OCI-LY1 (cell line): ENCODE data around the gene LITAFD.

ENCODE experiments used
- H2AFZ ChIP-seq: fragments of 200-600 bp; sonication (generic), shearing (Covaris generic); 2 replicates; pipeline ENCODE4 v1.6.0; 2014; ENCODE audit warnings: antibody characterized with exemption, mild to moderate bottlenecking, low read length
- H3F3A ChIP-seq: fragments of 200-600 bp; sonication (generic), shearing (Covaris generic); 2 replicates; pipeline ENCODE4 v1.6.0; 2014; ENCODE audit warnings: mild to moderate bottlenecking, antibody characterized with exemption, low read length, moderate library complexity; ENCODE audit not compliant: insufficient read depth
- H3K27ac ChIP-seq: fragments of 200-600 bp; sonication (generic); 2 replicates; pipeline ENCODE4 v1.5.1; 2014; ENCODE audit warnings: low read length, mixed run types, mild to moderate bottlenecking, low read depth; ENCODE audit not compliant: poor library complexity, severe bottlenecking
- H3K27me3 ChIP-seq: fragments of 200-600 bp; sonication (generic); 2 replicates; pipeline ENCODE4 v1.6.0; 2014; ENCODE audit warnings: antibody characterized with exemption, mild to moderate bottlenecking, low read length, moderate library complexity; ENCODE audit not compliant: insufficient read depth
- H3K36me3 ChIP-seq: fragments of 200-600 bp; sonication (generic); 2 replicates; pipeline ENCODE4 v1.6.1; 2014; ENCODE audit warnings: mild to moderate bottlenecking, antibody characterized with exemption, low read length, moderate library complexity, mixed read lengths; ENCODE audit not compliant: insufficient read depth
- H3K4me1 ChIP-seq: fragments of 200-600 bp; sonication (generic); 2 replicates; pipeline ENCODE4 v1.5.1; 2014; ENCODE audit warnings: mild to moderate bottlenecking, low read length, moderate library complexity; ENCODE audit not compliant: insufficient read depth, severe bottlenecking
- H3K4me2 ChIP-seq: fragments of 200-600 bp; sonication (generic), shearing (Covaris generic); 2 replicates; pipeline ENCODE4 v1.6.1; 2014; ENCODE audit warnings: low read length
- H3K4me3 ChIP-seq: fragments of 200-600 bp; sonication (generic); 2 replicates; pipeline ENCODE4 v1.5.1; 2014; ENCODE audit warnings: low read length, low read depth, mild to moderate bottlenecking, mixed read lengths; ENCODE audit not compliant: poor library complexity, severe bottlenecking
- H3K79me2 ChIP-seq: fragments of 200-600 bp; shearing (Covaris generic); 2 replicates; pipeline ENCODE4 v1.6.1; 2016; ENCODE audit warnings: mixed run types, low read length, mixed read lengths; ENCODE audit not compliant: insufficient read depth
- H3K9ac ChIP-seq: fragments of 200-600 bp; sonication (generic), shearing (Covaris generic); 2 replicates; pipeline ENCODE4 v1.6.1; 2014; ENCODE audit warnings: mild to moderate bottlenecking, low read length, mixed read lengths
- H3K9me2 ChIP-seq: fragments of 200-600 bp; sonication (generic), shearing (Covaris generic); 2 replicates; pipeline ENCODE4 v1.6.1; 2014; ENCODE audit warnings: low read depth, mild to moderate bottlenecking, low read length, mixed read lengths
- H3K9me3 ChIP-seq: fragments of 200-600 bp; shearing (Covaris generic); 2 replicates; pipeline ENCODE4 v1.6.1; 2014; ENCODE audit warnings: low read length, mixed read lengths
- H4K20me1 ChIP-seq: fragments of 200-600 bp; sonication (generic), shearing (Covaris generic); 2 replicates; pipeline ENCODE4 v1.6.0; 2016; ENCODE audit warnings: mild to moderate bottlenecking, low read length; ENCODE audit not compliant: insufficient read depth
- CTCF ChIP-seq: fragments of 200-600 bp; sonication (generic), shearing (Covaris generic); IDR thresholded peaks from 2 replicates; pipeline ENCODE4 v1.5.1; 2017; ENCODE audit warnings: mild to moderate bottlenecking, antibody characterized with exemption, low read length, moderate library complexity, mixed read lengths
- EZH2 ChIP-seq: fragments of 200-600 bp; sonication (generic), shearing (Covaris generic); IDR thresholded peaks from 2 replicates; pipeline ENCODE4 v1.8.0; 2017; ENCODE audit warnings: borderline replicate concordance, mixed run types, mild to moderate bottlenecking, antibody characterized with exemption, low read length, moderate library complexity, mixed read lengths

The LITAFD gene

GRCh38 chr16:8898660-8899318, 16.6 kb downstream of the LITAFD start:
- Histone ChIP-seq H3K36me3 (peaks cover 97% of the 10 kb centered on the region), H3K4me2 (no peak overlapping the region), H3F3A (no peaks in the 10 kb centered on the region; the same call in 1 of the 2 replicates), H3K79me2 (no peaks in the 10 kb centered on the region), H3K9me3 (no peaks in the 10 kb centered on the region), H3K4me1 (peaks cover 16% of the 10 kb centered on the region), H3K4me3 (no peak overlapping the region), H3K27me3 (no peaks in the 10 kb centered on the region), H3K9me2 (no peaks in the 10 kb centered on the region), H3K27ac (no peak overlapping the region), H3K9ac (no peak overlapping the region), H4K20me1 (no peaks in the 10 kb centered on the region), H2AFZ (no peak overlapping the region)
- TF ChIP-seq CTCF: no peak
- TF ChIP-seq EZH2: no peak

GRCh38 chr16:8899709-8900317, 17.7 kb downstream of the LITAFD start:
- H3K4me3 ChIP-seq: no peak overlapping the region
- H3K27me3 ChIP-seq: no peaks in the 10 kb centered on the region
- H3K36me3 ChIP-seq: peaks cover 94% of the 10 kb centered on the region
- H4K20me1 ChIP-seq: no peaks in the 10 kb centered on the region
- no peaks in the 10 kb centered on the region for H3K79me2 ChIP-seq
- no peaks in the 10 kb centered on the region for H3K9me2 ChIP-seq
- H3K27ac ChIP-seq: no peak overlapping the region
- H3K4me2 ChIP-seq: no peak overlapping the region
- no peaks in the 10 kb centered on the region for H3K9me3 ChIP-seq
- TF ChIP-seq CTCF (peak; percentile 24; the same call in 1 of the 2 replicates), EZH2 (no peak)
- H2AFZ ChIP-seq: no peak overlapping the region
- peaks cover 6% of the 10 kb centered on the region for H3K4me1 ChIP-seq
- no peak overlapping the region for H3K9ac ChIP-seq
- no peaks in the 10 kb centered on the region; the same call in 1 of the 2 replicates for H3F3A ChIP-seq

GRCh38 chr16:8900343-8900742, 18.2 kb downstream of the LITAFD start:
- Histone ChIP-seq H4K20me1 (no peaks in the 10 kb centered on the region), H3K9me2 (no peaks in the 10 kb centered on the region), H2AFZ (no peak overlapping the region), H3K9ac (no peak overlapping the region), H3K27ac (no peak overlapping the region), H3K36me3 (peaks cover 94% of the 10 kb centered on the region), H3K4me2 (no peak overlapping the region), H3F3A (no peaks in the 10 kb centered on the region; the same call in 1 of the 2 replicates), H3K4me1 (peaks cover under 1% of the 10 kb centered on the region), H3K4me3 (no peak overlapping the region), H3K27me3 (no peaks in the 10 kb centered on the region), H3K79me2 (no peaks in the 10 kb centered on the region), H3K9me3 (no peaks in the 10 kb centered on the region)
- TF ChIP-seq EZH2 (no peak), CTCF (no peak)
